ENCODE measurements around the gene APBB1IP.

Gene APBB1IP

GRCh38 chr10:26520575-26520974 is 82.4 kb downstream of the APBB1IP start:
- H3K27me3 ChIP-seq (ENCODE audit: control insufficient read depth, insufficient read depth, low read length, poor library complexity, severe bottlenecking) = no peaks in the 10 kb centered on the region
- H3K4me3 ChIP-seq (ENCODE audit: insufficient read depth, low read depth, low read length) = no peak overlapping the region
- peaks cover 13% of the 10 kb centered on the region for H3K4me1 ChIP-seq (ENCODE audit: control insufficient read depth, insufficient read depth, low read length)
- WGBS, 2 experiments = no CpG with 5 or more reads among the region's 1 CpG
- no peak overlapping the region for H3K27ac ChIP-seq (ENCODE audit: insufficient read depth, low read depth, low read length, poor library complexity, severe bottlenecking)
- no peaks in the 10 kb centered on the region for H3K36me3 ChIP-seq (ENCODE audit: control insufficient read depth, insufficient read depth, low read length)
- no peaks in the 10 kb centered on the region for H3K9me3 ChIP-seq (ENCODE audit: control insufficient read depth, low read length)

GRCh38 chr10:26524161-26524896 is 86.2 kb downstream of the APBB1IP start:
- Histone ChIP-seq H3K4me1 (ENCODE audit: control insufficient read depth, insufficient read depth, low read length) (no peaks in the 10 kb centered on the region), H3K36me3 (ENCODE audit: control insufficient read depth, insufficient read depth, low read length) (no peaks in the 10 kb centered on the region), H3K9me3 (ENCODE audit: control insufficient read depth, low read length) (no peaks in the 10 kb centered on the region), H3K27ac (ENCODE audit: insufficient read depth, low read depth, low read length, poor library complexity, severe bottlenecking) (no peak overlapping the region), H3K4me3 (ENCODE audit: insufficient read depth, low read depth, low read length) (no peak overlapping the region), H3K27me3 (ENCODE audit: control insufficient read depth, insufficient read depth, low read length, poor library complexity, severe bottlenecking) (no peaks in the 10 kb centered on the region)
- WGBS, 2 experiments = 93 to 95% methylated on average over 4 to 6 of the region's 6 CpGs

GRCh38 chr10:26525586-26525985 is 87.4 kb downstream of the APBB1IP start:
- WGBS, 2 experiments = 86 to 92% methylated on average over 2 of the region's 3 CpGs
- Histone ChIP-seq H3K36me3 (ENCODE audit: control insufficient read depth, insufficient read depth, low read length) (no peaks in the 10 kb centered on the region), H3K4me1 (ENCODE audit: control insufficient read depth, insufficient read depth, low read length) (no peaks in the 10 kb centered on the region), H3K27ac (ENCODE audit: insufficient read depth, low read depth, low read length, poor library complexity, severe bottlenecking) (no peak overlapping the region), H3K4me3 (ENCODE audit: insufficient read depth, low read depth, low read length) (no peak overlapping the region), H3K9me3 (ENCODE audit: control insufficient read depth, low read length) (no peaks in the 10 kb centered on the region), H3K27me3 (ENCODE audit: control insufficient read depth, insufficient read depth, low read length, poor library complexity, severe bottlenecking) (no peaks in the 10 kb centered on the region)

GRCh38 chr10:26527018-26527417 is 88.9 kb downstream of the APBB1IP start:
- Histone ChIP-seq H3K36me3 (ENCODE audit: control insufficient read depth, insufficient read depth, low read length) (no peaks in the 10 kb centered on the region), H3K9me3 (ENCODE audit: control insufficient read depth, low read length) (no peaks in the 10 kb centered on the region), H3K27me3 (ENCODE audit: control insufficient read depth, insufficient read depth, low read length, poor library complexity, severe bottlenecking) (no peaks in the 10 kb centered on the region), H3K4me3 (ENCODE audit: insufficient read depth, low read depth, low read length) (no peak overlapping the region), H3K4me1 (ENCODE audit: control insufficient read depth, insufficient read depth, low read length) (no peaks in the 10 kb centered on the region), H3K27ac (ENCODE audit: insufficient read depth, low read depth, low read length, poor library complexity, severe bottlenecking) (no peak overlapping the region)
- 91 to 93% methylated on average over 2 of the region's 2 CpGs for WGBS, 2 experiments

- Histone ChIP-seq H3K27ac (ENCODE audit: insufficient read depth, low read depth, low read length, poor library complexity, severe bottlenecking) (no peak overlapping the region), H3K9me3 (ENCODE audit: control insufficient read depth, low read length) (no peaks in the 10 kb centered on the region), H3K27me3 (ENCODE audit: control insufficient read depth, insufficient read depth, low read length, poor library complexity, severe bottlenecking) (no peaks in the 10 kb centered on the region), H3K4me3 (ENCODE audit: insufficient read depth, low read depth, low read length) (no peak overlapping the region), H3K4me1 (ENCODE audit: control insufficient read depth, insufficient read depth, low read length) (no peaks in the 10 kb centered on the region), H3K36me3 (ENCODE audit: control insufficient read depth, insufficient read depth, low read length) (no peaks in the 10 kb centered on the region)
- WGBS, 2 experiments = 88 to 93% methylated on average over 5 of the region's 5 CpGs
Observed at GRCh38 chr10:26528048-26528447, 89.9 kb downstream of the APBB1IP start.

GRCh38 chr10:26528715-26529393 is 90.7 kb downstream of the APBB1IP start:
- H3K27ac ChIP-seq (ENCODE audit: insufficient read depth, low read depth, low read length, poor library complexity, severe bottlenecking) = no peak overlapping the region
- no peak overlapping the region for H3K4me3 ChIP-seq (ENCODE audit: insufficient read depth, low read depth, low read length)
- no peaks in the 10 kb centered on the region for H3K36me3 ChIP-seq (ENCODE audit: control insufficient read depth, insufficient read depth, low read length)
- 91% methylated on average over 10 of the region's 10 CpGs for WGBS, 2 experiments
- no peaks in the 10 kb centered on the region for H3K27me3 ChIP-seq (ENCODE audit: control insufficient read depth, insufficient read depth, low read length, poor library complexity, severe bottlenecking)
- H3K4me1 ChIP-seq (ENCODE audit: control insufficient read depth, insufficient read depth, low read length) = no peaks in the 10 kb centered on the region
- H3K9me3 ChIP-seq (ENCODE audit: control insufficient read depth, low read length) = no peaks in the 10 kb centered on the region

- H3K36me3 ChIP-seq (ENCODE audit: control insufficient read depth, insufficient read depth, low read length) = no peaks in the 10 kb centered on the region
Observed at GRCh38 chr10:26534384-26534783, 96.2 kb downstream of the APBB1IP start.

GRCh38 chr10:26540601-26541000 is 102.5 kb downstream of the APBB1IP start:
- Histone ChIP-seq H3K9me3 (ENCODE audit: control insufficient read depth, low read length) (no peaks in the 10 kb centered on the region), H3K27ac (ENCODE audit: insufficient read depth, low read depth, low read length, poor library complexity, severe bottlenecking) (no peak overlapping the region), H3K4me1 (ENCODE audit: control insufficient read depth, insufficient read depth, low read length) (no peaks in the 10 kb centered on the region), H3K27me3 (ENCODE audit: control insufficient read depth, insufficient read depth, low read length, poor library complexity, severe bottlenecking) (no peaks in the 10 kb centered on the region), H3K4me3 (ENCODE audit: insufficient read depth, low read depth, low read length) (no peak overlapping the region), H3K36me3 (ENCODE audit: control insufficient read depth, insufficient read depth, low read length) (no peaks in the 10 kb centered on the region)
- WGBS, 2 experiments = 51 to 57% methylated on average over 4 to 5 of the region's 5 CpGs

More at GRCh38 chr10:26534384-26534783, 96.2 kb downstream of the APBB1IP start:
- H3K27me3 ChIP-seq (ENCODE audit: control insufficient read depth, insufficient read depth, low read length, poor library complexity, severe bottlenecking) = no peaks in the 10 kb centered on the region
- H3K4me1 ChIP-seq (ENCODE audit: control insufficient read depth, insufficient read depth, low read length) = no peaks in the 10 kb centered on the region
- H3K4me3 ChIP-seq (ENCODE audit: insufficient read depth, low read depth, low read length) = no peak overlapping the region
- WGBS, 2 experiments = 76% methylated on average over 7 of the region's 7 CpGs
- no peak overlapping the region for H3K27ac ChIP-seq (ENCODE audit: insufficient read depth, low read depth, low read length, poor library complexity, severe bottlenecking)
- no peaks in the 10 kb centered on the region for H3K9me3 ChIP-seq (ENCODE audit: control insufficient read depth, low read length)

GRCh38 chr10:26543567-26544306 is 105.6 kb downstream of the APBB1IP start:
- no peaks in the 10 kb centered on the region for H3K36me3 ChIP-seq (ENCODE audit: control insufficient read depth, insufficient read depth, low read length)
- 94 to 96% methylated on average over 6 to 7 of the region's 7 CpGs for WGBS, 2 experiments
- H3K4me3 ChIP-seq (ENCODE audit: insufficient read depth, low read depth, low read length) = no peak overlapping the region

GRCh38 chr10:26544932-26545331 is 106.8 kb downstream of the APBB1IP start:
- Histone ChIP-seq H3K4me1 (ENCODE audit: control insufficient read depth, insufficient read depth, low read length) (no peaks in the 10 kb centered on the region), H3K27me3 (ENCODE audit: control insufficient read depth, insufficient read depth, low read length, poor library complexity, severe bottlenecking) (no peaks in the 10 kb centered on the region), H3K9me3 (ENCODE audit: control insufficient read depth, low read length) (no peaks in the 10 kb centered on the region), H3K4me3 (ENCODE audit: insufficient read depth, low read depth, low read length) (no peak overlapping the region), H3K27ac (ENCODE audit: insufficient read depth, low read depth, low read length, poor library complexity, severe bottlenecking) (no peak overlapping the region), H3K36me3 (ENCODE audit: control insufficient read depth, insufficient read depth, low read length) (no peaks in the 10 kb centered on the region)

More at GRCh38 chr10:26543567-26544306, 105.6 kb downstream of the APBB1IP start:
- no peaks in the 10 kb centered on the region for H3K27me3 ChIP-seq (ENCODE audit: control insufficient read depth, insufficient read depth, low read length, poor library complexity, severe bottlenecking)
- H3K27ac ChIP-seq (ENCODE audit: insufficient read depth, low read depth, low read length, poor library complexity, severe bottlenecking) = no peak overlapping the region
- H3K4me1 ChIP-seq (ENCODE audit: control insufficient read depth, insufficient read depth, low read length) = no peaks in the 10 kb centered on the region
- H3K9me3 ChIP-seq (ENCODE audit: control insufficient read depth, low read length) = no peaks in the 10 kb centered on the region

Data from ectodermal cell (in vitro differentiated cells).